Astrocyte (in vitro differentiated cells and primary cell): ENCODE measurements around the gene USP25. TPM values are rescaled to one million over a fixed set of nuclear protein-coding genes. Genes with fewer than 3 reads are reported as not detected.

Source experiments
- DNase-seq: peaks from one replicate; pipeline ENCODE4 v3.0.0-alpha.2; 2010; ENCODE audit warnings: low read depth
- FAIRE-seq: peaks from 2 replicates; lab custom pipeline; 2011; peaks lifted over from hg19 to GRCh38; lab: Jason Lieb, UNC
- H2AFZ ChIP-seq: 2 replicates; pipeline ENCODE4 v1.6.0; 2012; ENCODE audit warnings: low read depth, low read length, inconsistent platforms
- H3K27ac ChIP-seq: 2 replicates; pipeline ENCODE4 v1.5.1; 2011; ENCODE audit warnings: low read depth, low read length, inconsistent platforms
- H3K27me3 ChIP-seq: 2 replicates; pipeline ENCODE4 v1.6.0; 2011; ENCODE audit warnings: low read length, inconsistent platforms; ENCODE audit not compliant: insufficient read depth
- H3K36me3 ChIP-seq: 2 replicates; pipeline ENCODE4 v1.5.1; 2011; ENCODE audit warnings: low read length, inconsistent platforms; ENCODE audit not compliant: insufficient read depth
- H3K4me1 ChIP-seq: 2 replicates; pipeline ENCODE4 v1.5.1; 2011; ENCODE audit warnings: low read length, inconsistent platforms; ENCODE audit not compliant: insufficient read depth
- H3K4me2 ChIP-seq: 2 replicates; pipeline ENCODE4 v1.6.0; 2012; ENCODE audit warnings: low read length, inconsistent platforms
- H3K4me3 ChIP-seq: 2 replicates; pipeline ENCODE4 v1.5.1; 2011; ENCODE audit warnings: low read depth, mild to moderate bottlenecking, low read length, inconsistent platforms; ENCODE audit not compliant: insufficient read depth
- H3K79me2 ChIP-seq: 2 replicates; pipeline ENCODE4 v1.6.0; 2012; ENCODE audit warnings: mild to moderate bottlenecking, low read length, inconsistent platforms; ENCODE audit not compliant: insufficient read depth
- H3K9ac ChIP-seq: 2 replicates; pipeline ENCODE4 v1.6.0; 2012; ENCODE audit warnings: mild to moderate bottlenecking, low read length, inconsistent platforms
- H3K9me3 ChIP-seq: 2 replicates; pipeline ENCODE4 v1.5.1; 2012; ENCODE audit warnings: low read depth, mild to moderate bottlenecking, low read length, inconsistent platforms; ENCODE audit not compliant: insufficient read depth
- H4K20me1 ChIP-seq: 2 replicates; pipeline ENCODE4 v1.6.0; 2012; ENCODE audit warnings: low read length, inconsistent platforms; ENCODE audit not compliant: insufficient read depth
- H3K27ac Mint-ChIP-seq: one replicate; pipeline ENCODE4 v1.8.0; 2021; ENCODE audit warnings: mild to moderate bottlenecking, mixed read lengths; ENCODE audit not compliant: unreplicated experiment
- H3K27me3 Mint-ChIP-seq: one replicate; pipeline ENCODE4 v1.8.0; 2021; ENCODE audit warnings: low read depth, mixed read lengths; ENCODE audit not compliant: unreplicated experiment
- H3K36me3 Mint-ChIP-seq: one replicate; pipeline ENCODE4 v1.8.0; 2021; ENCODE audit warnings: low read depth, mixed read lengths; ENCODE audit not compliant: unreplicated experiment
- H3K4me1 Mint-ChIP-seq: one replicate; pipeline ENCODE4 v1.8.0; 2021; ENCODE audit warnings: low read depth, mixed read lengths; ENCODE audit not compliant: unreplicated experiment
- H3K4me3 Mint-ChIP-seq: one replicate; pipeline ENCODE4 v1.8.0; 2021; ENCODE audit warnings: mild to moderate bottlenecking, moderate library complexity, mixed read lengths; ENCODE audit not compliant: unreplicated experiment
- H3K9me3 Mint-ChIP-seq: one replicate; pipeline ENCODE4 v1.8.0; 2021; ENCODE audit warnings: mild to moderate bottlenecking, mixed read lengths; ENCODE audit not compliant: unreplicated experiment
- CTCF ChIP-seq: IDR thresholded peaks from 2 replicates; pipeline ENCODE4 v1.5.1; 2011; ENCODE audit warnings: low read depth, mild to moderate bottlenecking, inconsistent platforms, low read length, moderate library complexity; ENCODE audit not compliant: insufficient read depth
- EZH2 ChIP-seq: IDR thresholded peaks from 2 replicates; pipeline ENCODE4 v1.6.1; 2012; ENCODE audit warnings: mild to moderate bottlenecking, low read length, inconsistent platforms; ENCODE audit not compliant: insufficient read depth
- total RNA-seq: library from RNA; stranded (reverse); gene quantifications from 2 replicates; pipeline ENCODE4 v1.2.1, GENCODE V29; 2021

The USP25 gene
- total RNA-seq, 1 donor from 2014 or later: 49.5 TPM

- Histone ChIP-seq H3K4me1 (no peaks in the 10 kb centered on the region), H3K79me2 (no peaks in the 10 kb centered on the region), H3K27ac (no peak overlapping the region), H3K9ac (no peak overlapping the region), H3K4me3 (no peak overlapping the region), H3K9me3 (no peaks in the 10 kb centered on the region), H3K27me3 (no peaks in the 10 kb centered on the region), H2AFZ (no peak overlapping the region), H4K20me1 (no peaks in the 10 kb centered on the region), H3K36me3 (no peaks in the 10 kb centered on the region), H3K4me2 (no peak overlapping the region)
- Mint-ChIP-seq H3K36me3 (peaks cover 1% of the 10 kb centered on the region), H3K27me3 (no peaks in the 10 kb centered on the region), H3K27ac (no peak overlapping the region), H3K4me1 (no peaks in the 10 kb centered on the region), H3K9me3 (peaks cover 9% of the 10 kb centered on the region), H3K4me3 (no peak overlapping the region)
- TF ChIP-seq CTCF: no peak
- no peak for TF ChIP-seq EZH2
- DNase-seq (peak; percentile 37), FAIRE-seq (no peak)
Observed at GRCh38 chr21:15908187-15908586, 178.4 kb downstream of the USP25 start.

- peaks cover 8% of the 10 kb centered on the region for H3K4me1 Mint-ChIP-seq
- peaks cover 3% of the 10 kb centered on the region for H3K36me3 Mint-ChIP-seq
- Histone ChIP-seq H3K9me3 (no peaks in the 10 kb centered on the region), H3K79me2 (no peaks in the 10 kb centered on the region), H4K20me1 (no peaks in the 10 kb centered on the region), H2AFZ (no peak overlapping the region), H3K27me3 (no peaks in the 10 kb centered on the region), H3K27ac (no peak overlapping the region), H3K4me3 (no peak overlapping the region), H3K4me1 (no peaks in the 10 kb centered on the region), H3K4me2 (no peak overlapping the region), H3K36me3 (no peaks in the 10 kb centered on the region), H3K9ac (no peak overlapping the region)
- no peaks in the 10 kb centered on the region for H3K27me3 Mint-ChIP-seq
- no peak for FAIRE-seq
- DNase-seq: no peak
- H3K9me3 Mint-ChIP-seq: no peaks in the 10 kb centered on the region
- no peak for TF ChIP-seq EZH2
- TF ChIP-seq CTCF: no peak
- no peak overlapping the region for H3K27ac Mint-ChIP-seq
- H3K4me3 Mint-ChIP-seq: no peak overlapping the region
Observed at GRCh38 chr21:15928196-15928595, 198.4 kb downstream of the USP25 start.

- H3K27ac Mint-ChIP-seq: no peak overlapping the region
- peaks cover 12% of the 10 kb centered on the region for H3K4me1 Mint-ChIP-seq
- H4K20me1 ChIP-seq: no peaks in the 10 kb centered on the region
- no peaks in the 10 kb centered on the region for H3K36me3 ChIP-seq
- no peak overlapping the region for H3K27ac ChIP-seq
- H3K27me3 ChIP-seq: no peaks in the 10 kb centered on the region
- DNase-seq: no peak
- H3K9ac ChIP-seq: no peak overlapping the region
- H2AFZ ChIP-seq: no peak overlapping the region
- TF ChIP-seq EZH2 (no peak), CTCF (no peak)
- peaks cover 3% of the 10 kb centered on the region for H3K36me3 Mint-ChIP-seq
- no peaks in the 10 kb centered on the region for H3K9me3 ChIP-seq
- H3K4me2 ChIP-seq: no peak overlapping the region
- no peaks in the 10 kb centered on the region for H3K9me3 Mint-ChIP-seq
- no peak overlapping the region for H3K4me3 ChIP-seq
- no peaks in the 10 kb centered on the region for H3K27me3 Mint-ChIP-seq
- FAIRE-seq: no peak
- H3K4me3 Mint-ChIP-seq: no peak overlapping the region
- no peaks in the 10 kb centered on the region for H3K4me1 ChIP-seq
- no peaks in the 10 kb centered on the region for H3K79me2 ChIP-seq
Observed at GRCh38 chr21:15928686-15929425, 199.1 kb downstream of the USP25 start.
